SH-SY5Y (cell line): Measurements from ENCODE around the gene GPRC5A.

Source experiments
- GATA2 ChIP-seq: IDR thresholded peaks from 2 replicates; pipeline ENCODE4 v1.6.1; 2011; ENCODE audit warnings: mild to moderate bottlenecking, low read depth, low read length
- GATA3 ChIP-seq: IDR thresholded peaks from 2 replicates; pipeline ENCODE4 v1.6.1; 2011; ENCODE audit warnings: low read depth, mild to moderate bottlenecking, low read length, moderate library complexity

GPRC5A gene

GRCh38 chr12:12916135-12916944 is 25.0 kb downstream of the GPRC5A start:
- TF ChIP-seq GATA3 (no peak), GATA2 (no peak)

GRCh38 chr12:12917517-12917916 is 26.2 kb downstream of the GPRC5A start:
- TF ChIP-seq GATA3 (no peak), GATA2 (no peak)

GRCh38 chr12:12918781-12919389 is 27.5 kb downstream of the GPRC5A start:
- TF ChIP-seq GATA3, result no peak
- no peak for TF ChIP-seq GATA2

GRCh38 chr12:12919666-12920435 is 28.5 kb downstream of the GPRC5A start:
- no peak for TF ChIP-seq GATA2
- no peak for TF ChIP-seq GATA3

- TF ChIP-seq GATA3 (no peak), GATA2 (no peak)
Observed at GRCh38 chr12:12922191-12922616, 30.8 kb downstream of the GPRC5A start.

- TF ChIP-seq GATA3 (no peak), GATA2 (no peak)
Observed at GRCh38 chr12:12922978-12923377, 31.6 kb downstream of the GPRC5A start.

- TF ChIP-seq GATA2 (no peak), GATA3 (no peak)
Observed at GRCh38 chr12:12924169-12924568, 32.8 kb downstream of the GPRC5A start.

- no peak for TF ChIP-seq GATA3
- no peak for TF ChIP-seq GATA2
Observed at GRCh38 chr12:12925388-12925787, 34.0 kb downstream of the GPRC5A start.

- TF ChIP-seq GATA2 (no peak), GATA3 (no peak)
Observed at GRCh38 chr12:12926571-12927071, 35.3 kb downstream of the GPRC5A start.

GRCh38 chr12:12927211-12928079 is 36.1 kb downstream of the GPRC5A start:
- no peak for TF ChIP-seq GATA3
- TF ChIP-seq GATA2, result no peak

- TF ChIP-seq GATA3 (no peak), GATA2 (no peak)
Observed at GRCh38 chr12:12929696-12930095, 38.3 kb downstream of the GPRC5A start.

- TF ChIP-seq GATA2, result no peak
- no peak for TF ChIP-seq GATA3
Observed at GRCh38 chr12:12930633-12931219, 39.4 kb downstream of the GPRC5A start.

- TF ChIP-seq GATA2 (no peak), GATA3 (no peak)
Observed at GRCh38 chr12:12933742-12934141, 42.4 kb downstream of the GPRC5A start.
